ENCODE measurements around the gene SRL.

SRL gene

DNA sequence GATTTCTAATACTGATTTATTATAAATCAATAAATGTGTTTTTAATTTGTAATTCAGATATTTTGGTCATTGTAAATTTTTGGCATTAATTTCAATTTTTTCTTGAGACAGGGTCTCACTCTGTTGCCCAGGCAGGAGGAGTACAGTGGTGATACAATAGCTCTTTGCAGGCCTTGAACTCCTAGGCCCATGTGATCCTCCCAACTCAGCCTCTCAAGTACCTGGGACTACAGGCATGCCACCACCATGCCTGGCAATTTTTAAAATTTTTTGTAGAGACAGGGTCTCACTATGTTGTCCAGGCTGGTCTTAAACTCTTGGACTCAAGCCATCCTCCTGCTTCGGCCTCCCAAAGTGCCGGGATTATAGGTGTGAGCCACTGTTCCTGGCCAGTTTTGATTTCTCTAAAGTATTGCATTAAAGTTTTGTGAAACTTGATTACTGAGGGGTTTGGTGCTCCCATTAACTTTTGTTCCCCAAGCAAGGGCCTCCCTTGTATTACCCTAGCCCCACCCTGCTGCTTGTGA, 36.2 kb upstream of the SRL start:
- DNase-seq (ENCODE audit: low read depth), result no peak

DNA sequence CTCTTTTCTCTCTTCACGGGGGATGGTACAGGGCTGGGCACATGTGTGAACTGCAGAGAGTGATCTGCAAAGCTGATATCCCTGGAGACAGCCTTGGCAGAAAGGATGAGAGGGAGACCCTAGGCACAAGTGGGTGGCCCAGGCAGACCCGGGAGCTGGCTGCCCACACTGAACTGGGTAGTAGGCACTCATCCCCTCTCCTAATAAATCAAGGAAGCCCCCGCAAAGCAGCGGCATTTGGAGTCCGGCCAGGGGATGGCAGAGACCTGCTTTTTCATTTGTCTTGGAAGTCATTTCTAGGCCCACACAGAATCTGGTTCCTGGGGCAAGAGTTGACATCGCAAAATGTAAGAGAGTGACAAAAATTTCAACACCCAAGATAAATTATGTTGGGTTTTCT, 34.0 kb upstream of the SRL start:
- no peak overlapping the region for H3K4me3 ChIP-seq (ENCODE audit: low read length)
- DNase-seq (ENCODE audit: low read depth), result no peak
- TF ChIP-seq CTCF (conservative IDR thresholded peaks at IDR 0.05; ENCODE audit: low read length), result no peak

More for the DNA sequence above, 36.2 kb upstream of the SRL start:
- no peak for TF ChIP-seq CTCF (conservative IDR thresholded peaks at IDR 0.05; ENCODE audit: low read length)
- no peak overlapping the region for H3K4me3 ChIP-seq (ENCODE audit: low read length)

- peak; percentile 40 for DNase-seq (ENCODE audit: low read depth)
- peak overlapping the region; percentile 92 for H3K4me3 ChIP-seq (ENCODE audit: low read length)
- peak; percentile 41 for TF ChIP-seq CTCF (conservative IDR thresholded peaks at IDR 0.05; ENCODE audit: low read length)
Observed at GRCh38 chr16:4273858-4274311, 32.0 kb upstream of the SRL start.

DNA sequence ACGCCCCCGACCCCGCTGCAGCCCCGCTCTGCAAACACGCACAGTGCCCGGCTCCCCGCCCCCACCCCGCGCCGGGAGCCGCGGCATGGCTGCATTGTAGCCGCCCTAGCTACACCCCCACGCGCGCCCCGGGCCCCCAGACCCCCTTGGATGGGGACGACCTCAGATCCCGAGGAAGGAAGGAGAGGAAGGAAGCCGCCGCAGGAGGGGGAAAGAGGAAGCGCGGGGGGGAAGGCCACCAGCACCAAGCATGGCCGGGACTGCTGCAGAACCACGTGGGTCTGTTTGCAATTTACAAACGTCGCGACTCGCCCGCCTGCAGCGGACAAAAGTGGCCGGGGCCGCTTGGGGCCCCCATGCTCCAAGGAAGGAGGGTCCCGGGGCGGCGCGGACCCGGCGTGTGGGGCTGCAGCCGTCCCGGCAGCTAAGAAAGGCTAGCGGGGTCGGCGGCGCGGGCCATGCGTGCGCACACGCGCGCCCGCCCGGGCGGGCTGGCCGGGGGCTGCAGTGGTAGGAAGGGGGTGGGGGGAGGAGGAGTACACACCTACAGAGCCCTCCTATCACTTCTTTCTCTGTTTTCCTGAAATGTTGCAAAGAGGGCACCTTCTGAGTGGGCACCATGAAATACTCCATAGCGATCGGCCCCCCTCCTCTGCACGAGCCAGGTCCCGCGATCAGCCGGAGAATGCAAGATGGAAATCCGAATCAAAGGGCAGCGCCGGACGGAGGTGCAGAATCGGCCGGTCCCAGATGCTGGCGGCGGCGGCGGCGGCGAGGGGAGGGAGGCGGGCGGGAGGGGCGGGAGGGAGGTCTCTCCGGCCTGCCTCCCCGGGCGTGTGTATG, 30.5 kb upstream of the SRL start:
- peak overlapping the region; percentile 92 for H3K4me3 ChIP-seq (ENCODE audit: low read length)
- no peak for TF ChIP-seq CTCF (conservative IDR thresholded peaks at IDR 0.05; ENCODE audit: low read length)
- peak; percentile 24 for DNase-seq (ENCODE audit: low read depth)

DNA sequence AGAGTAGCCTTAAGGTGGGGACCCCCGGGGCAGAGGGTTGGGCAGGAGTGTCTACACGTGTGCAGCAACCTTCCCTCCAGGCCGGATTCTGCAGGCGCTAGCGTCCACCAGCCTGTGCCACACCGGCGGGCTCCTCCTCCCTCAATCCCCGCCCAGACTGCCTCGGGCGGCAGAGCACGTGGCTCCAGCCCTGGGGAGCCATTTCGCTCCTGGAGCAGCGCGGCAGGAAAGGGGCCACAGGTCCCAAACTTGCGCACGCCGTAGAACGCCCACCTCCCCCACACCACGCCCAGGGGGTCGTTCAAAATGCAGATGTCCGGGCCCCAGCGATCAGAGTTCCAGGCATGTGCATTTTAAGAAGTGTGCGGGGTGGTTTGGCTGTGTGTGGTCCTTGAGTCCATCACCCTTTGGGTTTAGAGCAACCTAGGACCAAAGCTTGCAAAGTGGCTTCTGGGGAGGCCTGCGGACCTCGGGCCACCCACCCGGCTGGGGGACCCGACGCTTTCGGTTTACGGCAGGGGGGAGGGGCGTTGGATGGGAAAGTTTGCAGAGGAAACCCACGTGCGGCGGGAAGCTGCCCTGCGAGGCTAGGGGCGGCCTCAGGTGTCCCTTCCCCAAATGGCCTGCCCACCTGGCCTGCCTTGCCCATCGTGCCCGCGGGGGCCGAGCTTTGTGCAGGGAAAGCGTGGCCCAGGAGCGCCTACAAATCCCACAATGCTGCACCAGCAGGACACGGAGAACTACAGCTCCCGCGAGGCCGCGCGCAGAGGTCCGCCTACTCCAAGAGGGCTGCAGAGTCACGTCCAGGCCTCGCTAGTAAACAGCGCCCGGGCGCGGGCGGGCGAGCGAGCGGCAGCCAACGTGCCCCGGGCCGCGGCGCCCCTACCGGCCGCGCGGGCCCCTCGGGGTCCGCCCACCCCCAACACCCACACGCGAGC, 29.6 kb upstream of the SRL start:
- peak; percentile 89 for DNase-seq (ENCODE audit: low read depth)
- TF ChIP-seq CTCF (conservative IDR thresholded peaks at IDR 0.05; ENCODE audit: low read length), result no peak
- H3K4me3 ChIP-seq (ENCODE audit: low read length), result peak overlapping the region; percentile 92

DNA sequence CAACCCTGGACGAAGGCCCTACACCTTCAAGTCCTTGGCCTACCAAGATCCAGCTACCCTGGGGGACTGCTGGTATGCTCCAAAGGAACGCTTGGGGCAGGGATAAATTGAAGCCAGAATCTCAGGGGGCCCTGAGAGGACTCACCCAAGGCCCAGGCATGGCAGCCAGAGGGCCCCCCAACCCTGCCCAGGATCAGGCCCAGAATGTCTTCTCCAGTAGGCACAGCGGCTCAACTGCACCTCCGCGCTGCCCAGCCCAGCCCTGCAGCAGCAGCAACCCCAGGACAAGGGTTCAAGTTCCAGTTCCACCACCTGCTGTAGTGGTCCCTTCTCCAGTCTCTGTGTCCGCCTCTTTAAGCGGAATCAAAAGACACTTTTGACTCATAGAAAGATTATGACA, 28.7 kb upstream of the SRL start:
- DNase-seq (ENCODE audit: low read depth), result no peak
- no peak overlapping the region for H3K4me3 ChIP-seq (ENCODE audit: low read length)
- TF ChIP-seq CTCF (conservative IDR thresholded peaks at IDR 0.05; ENCODE audit: low read length), result no peak

All from AG10803 (cell line).